ENCODE data around the gene LRP1. TPM values are rescaled to one million over a fixed set of nuclear protein-coding genes. Genes with fewer than 3 reads are reported as not detected.
A peak's percentile ranks its signal among the peaks of the same experiment; 100 is the strongest.

LRP1 gene
- total RNA-seq, 2 experiments from 2014 or later: 6.6 to 8.5 TPM

- Mint-ChIP-seq H3K36me3 (ENCODE audit: low read depth) (peaks cover 71% of the 10 kb centered on the region), H3K4me1 (ENCODE audit: low read depth) (peaks cover 75% of the 10 kb centered on the region), H3K4me3 (peak overlapping the region; percentile 94), H3K27me3 (no peaks in the 10 kb centered on the region), H3K9me3 (no peaks in the 10 kb centered on the region), H3K27ac (peak overlapping the region; percentile 98)
- DNase-seq (no peak), ATAC-seq (ENCODE audit: poor library complexity) (no peak)
- Histone ChIP-seq H3K4me3 (ENCODE audit: low read length) (peak overlapping the region; percentile 78), H3K27ac (ENCODE audit: low read depth in 1 of 2, low read length in 2 of 2) (no peak overlapping the region), H3K4me1 (ENCODE audit: insufficient read depth, low read length) (peaks cover 79% of the 10 kb centered on the region), H3K9me3 (ENCODE audit: control insufficient read depth in 1 of 2, insufficient read depth in 1 of 2, low read length in 2 of 2) (no peaks in the 10 kb centered on the region), H3K36me3 (ENCODE audit: insufficient read depth, low read length) (peaks cover 40% of the 10 kb centered on the region), H3K27me3 (ENCODE audit: control insufficient read depth in 1 of 2, insufficient read depth in 2 of 2, low read length in 2 of 2) (no peaks in the 10 kb centered on the region)
- POLR2A ChIA-PET: interaction anchor here (0.6 to 14.4 kb wide), 4 partner anchors 12 to 337 kb away, joined by 3 to 344 read pairs (median 66); partner anchors contain the start of genes NEMP1 and STAT6
- TF ChIP-seq CTCF (IDR thresholded peaks at IDR 0.05): no peak
- CTCF ChIA-PET: interaction anchor here (0.5 to 7.6 kb wide), 4 partner anchors 20 to 160 kb away, joined by 4 to 67 read pairs (median 26); partner anchors contain the start of gene STAT6
- intact Hi-C loops (cut with DNase I, micrococcal nuclease): no loop called here
Observed at GRCh38 chr12:57090490-57090889, 37.8 kb upstream of the LRP1 start.

GRCh38 chr12:57090924-57091637 lies 37.2 kb upstream of the LRP1 start:
- intact Hi-C loops (cut with DNase I, micrococcal nuclease): no loop called here
- Mint-ChIP-seq H3K36me3 (ENCODE audit: low read depth) (peaks cover 77% of the 10 kb centered on the region), H3K9me3 (no peaks in the 10 kb centered on the region), H3K4me1 (ENCODE audit: low read depth) (peaks cover 69% of the 10 kb centered on the region), H3K27me3 (no peaks in the 10 kb centered on the region), H3K4me3 (peak overlapping the region; percentile 94), H3K27ac (peak overlapping the region; percentile 98)
- H3K36me3 ChIP-seq (ENCODE audit: insufficient read depth, low read length): peaks cover 45% of the 10 kb centered on the region
- no peaks in the 10 kb centered on the region for H3K27me3 ChIP-seq (ENCODE audit: control insufficient read depth in 1 of 2, insufficient read depth in 2 of 2, low read length in 2 of 2)
- CTCF ChIA-PET: interaction anchor here (1.5 to 7.6 kb wide), 4 partner anchors 20 to 33 kb away, joined by 4 to 67 read pairs (median 27); partner anchors contain the start of gene STAT6
- TF ChIP-seq CTCF (IDR thresholded peaks at IDR 0.05): no peak
- H3K9me3 ChIP-seq (ENCODE audit: control insufficient read depth in 1 of 2, insufficient read depth in 1 of 2, low read length in 2 of 2): no peaks in the 10 kb centered on the region
- POLR2A ChIA-PET: interaction anchor here (0.6 to 14.4 kb wide), 7 partner anchors 9 to 338 kb away, joined by 3 to 344 read pairs (median 5); partner anchors contain the start of genes NEMP1 and STAT6
- DNase-seq (peak in 1 of 14 experiments; percentile 29), ATAC-seq (ENCODE audit: poor library complexity) (no peak)
- H3K27ac ChIP-seq (ENCODE audit: low read depth in 1 of 2, low read length in 2 of 2): peak overlapping the region in 1 of 2 donors; percentile 17
- H3K4me3 ChIP-seq (ENCODE audit: low read length): peak overlapping the region; percentile 78
- peaks cover 74% of the 10 kb centered on the region for H3K4me1 ChIP-seq (ENCODE audit: insufficient read depth, low read length)

- no peak for ATAC-seq (ENCODE audit: poor library complexity)
- peak overlapping the region in 1 of 2 donors; percentile 56 for H3K27ac ChIP-seq (ENCODE audit: low read depth in 1 of 2, low read length in 2 of 2)
- CTCF ChIA-PET: interaction anchor here (0.6 to 7.6 kb wide), 6 partner anchors 18 to 91 kb away, joined by 3 to 67 read pairs (median 7); partner anchors contain the start of gene STAT6
- intact Hi-C loops (cut with DNase I, micrococcal nuclease): no loop called here
- H3K27me3 ChIP-seq (ENCODE audit: control insufficient read depth in 1 of 2, insufficient read depth in 2 of 2, low read length in 2 of 2): no peaks in the 10 kb centered on the region
- no peaks in the 10 kb centered on the region for H3K9me3 ChIP-seq (ENCODE audit: control insufficient read depth in 1 of 2, insufficient read depth in 1 of 2, low read length in 2 of 2)
- H3K4me3 ChIP-seq (ENCODE audit: low read length): no peak overlapping the region
- H3K4me3 Mint-ChIP-seq: peak overlapping the region; percentile 84
- H3K9me3 Mint-ChIP-seq: no peaks in the 10 kb centered on the region
- H3K36me3 ChIP-seq (ENCODE audit: insufficient read depth, low read length): peaks cover 54% of the 10 kb centered on the region
- H3K27ac Mint-ChIP-seq: peak overlapping the region; percentile 98
- POLR2A ChIA-PET: interaction anchor here (0.6 to 14.4 kb wide), 5 partner anchors 8 to 29 kb away, joined by 3 to 344 read pairs (median 13); partner anchors contain the start of genes NEMP1 and STAT6
- peaks cover 81% of the 10 kb centered on the region for H3K36me3 Mint-ChIP-seq (ENCODE audit: low read depth)
- peaks cover 61% of the 10 kb centered on the region for H3K4me1 Mint-ChIP-seq (ENCODE audit: low read depth)
- DNase-seq: no peak
- no peak for TF ChIP-seq CTCF (IDR thresholded peaks at IDR 0.05)
- no peaks in the 10 kb centered on the region for H3K27me3 Mint-ChIP-seq
- H3K4me1 ChIP-seq (ENCODE audit: insufficient read depth, low read length): peaks cover 66% of the 10 kb centered on the region
Observed at GRCh38 chr12:57091638-57092528, 36.4 kb upstream of the LRP1 start.

Measured in CD4-positive, alpha-beta T cell (primary cell).